Raji (cell line): ENCODE measurements around the gene CCSER2.

Source experiments
- POLR2A ChIP-seq: IDR thresholded peaks from 2 replicates; pipeline ENCODE4 v1.6.1; 2011; ENCODE audit warnings: low read depth, low read length, control low read depth; ENCODE audit not compliant: insufficient read depth

Gene CCSER2

DNA sequence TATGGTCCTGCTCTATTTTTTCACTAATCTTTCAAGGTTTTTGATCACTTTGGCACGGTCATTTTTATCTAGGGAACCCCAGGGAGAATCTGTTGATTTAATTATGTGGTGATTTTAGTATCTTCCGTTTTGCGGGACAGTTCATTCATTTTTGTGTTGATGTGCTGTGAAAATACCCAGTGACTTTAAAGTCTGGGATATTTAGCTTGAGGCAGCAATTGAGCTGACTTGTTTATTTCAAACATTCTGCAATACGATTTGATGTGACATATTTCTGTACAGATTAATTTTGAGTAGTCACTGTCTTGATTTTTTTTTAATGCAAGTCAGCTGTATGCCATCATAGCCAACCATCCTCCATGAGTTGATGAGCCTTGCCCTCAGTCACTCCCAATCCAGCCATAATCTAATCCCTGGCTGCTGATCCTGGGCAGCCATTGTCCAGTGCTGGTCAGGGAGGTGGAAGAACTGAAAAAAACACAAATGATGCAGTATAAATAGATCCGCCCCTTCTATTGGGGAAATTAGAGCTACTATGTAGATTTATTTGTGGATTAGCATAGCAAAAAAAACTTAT is 183.4 kb downstream of the CCSER2 start:
- TF ChIP-seq POLR2A, result no peak

DNA sequence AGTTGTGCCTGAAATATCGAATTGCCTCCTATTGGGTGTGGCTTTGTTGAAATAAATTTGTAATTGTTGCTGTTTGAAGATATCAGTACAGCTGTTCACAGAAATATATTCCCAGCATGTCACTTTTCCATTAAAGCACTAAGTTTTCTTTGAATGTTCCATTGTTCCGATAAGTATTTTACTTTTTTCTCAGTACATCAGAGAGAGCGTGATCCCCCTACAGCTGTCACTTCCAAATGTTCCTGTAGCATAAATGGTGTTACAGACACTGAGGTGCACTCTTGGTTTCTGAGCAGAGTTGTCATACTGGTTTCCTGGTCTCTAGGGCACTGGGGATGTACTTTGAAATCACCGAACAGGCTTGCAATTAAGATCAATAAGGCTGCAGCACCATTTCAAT is 189.2 kb downstream of the CCSER2 start:
- TF ChIP-seq POLR2A, result no peak

DNA sequence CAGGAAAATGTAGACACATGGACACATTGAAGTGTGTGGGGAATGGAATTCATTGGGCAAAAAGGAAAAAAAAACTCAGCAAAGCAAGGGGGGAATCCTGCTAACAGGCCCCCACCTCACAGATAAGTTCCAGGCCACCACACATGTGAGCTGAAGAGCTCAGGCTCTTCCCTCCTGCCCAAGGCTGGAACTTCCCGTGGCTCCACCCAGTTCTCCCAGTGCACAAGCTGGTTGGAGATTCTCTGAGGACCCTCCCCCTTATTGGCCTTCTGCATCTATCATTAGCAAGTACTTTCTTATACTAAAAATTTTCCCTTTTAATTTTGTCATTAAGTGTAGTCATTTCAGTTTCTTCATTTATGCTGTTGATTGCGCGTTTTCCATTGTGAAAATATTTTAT is 190.8 kb downstream of the CCSER2 start:
- TF ChIP-seq POLR2A, result no peak

DNA sequence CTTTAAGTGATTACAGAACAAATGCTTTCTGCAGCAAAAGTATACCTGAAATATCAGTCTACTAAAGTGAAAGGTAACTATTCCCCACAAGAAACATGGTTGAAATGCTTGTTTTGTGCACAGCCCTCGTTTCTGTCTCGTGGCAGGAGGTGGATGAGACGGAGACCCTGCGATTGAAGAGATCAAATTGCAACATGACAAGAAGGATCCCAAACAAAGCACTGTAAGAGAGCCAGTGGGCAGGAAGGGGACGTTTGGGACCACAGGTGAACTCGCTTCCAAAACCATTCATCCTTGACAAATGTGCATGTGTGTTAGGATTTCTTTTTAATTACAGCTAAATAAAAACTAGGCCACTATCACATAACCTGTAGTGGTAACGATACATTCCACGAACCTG is 192.6 kb downstream of the CCSER2 start:
- no peak for TF ChIP-seq POLR2A

DNA sequence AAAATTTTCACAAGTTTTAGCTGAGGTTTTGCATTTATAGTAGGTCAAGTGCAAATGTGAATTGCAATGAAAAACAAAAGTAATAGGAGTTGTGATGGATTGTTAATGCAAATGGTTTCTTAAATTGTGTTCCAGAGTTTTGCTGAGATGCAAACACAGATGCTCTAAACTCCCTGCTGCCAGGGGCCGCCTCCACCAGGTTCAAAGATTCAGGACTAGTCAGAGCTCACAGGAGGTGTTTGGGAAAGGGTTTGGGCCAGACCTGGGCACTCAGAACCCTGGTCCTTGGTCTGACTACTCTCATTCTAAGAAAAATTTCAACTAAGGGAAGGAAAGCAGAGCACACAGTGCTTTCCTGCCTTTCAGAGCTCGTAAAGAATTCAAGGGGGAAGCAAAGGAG is 193.1 kb downstream of the CCSER2 start:
- no peak for TF ChIP-seq POLR2A

DNA sequence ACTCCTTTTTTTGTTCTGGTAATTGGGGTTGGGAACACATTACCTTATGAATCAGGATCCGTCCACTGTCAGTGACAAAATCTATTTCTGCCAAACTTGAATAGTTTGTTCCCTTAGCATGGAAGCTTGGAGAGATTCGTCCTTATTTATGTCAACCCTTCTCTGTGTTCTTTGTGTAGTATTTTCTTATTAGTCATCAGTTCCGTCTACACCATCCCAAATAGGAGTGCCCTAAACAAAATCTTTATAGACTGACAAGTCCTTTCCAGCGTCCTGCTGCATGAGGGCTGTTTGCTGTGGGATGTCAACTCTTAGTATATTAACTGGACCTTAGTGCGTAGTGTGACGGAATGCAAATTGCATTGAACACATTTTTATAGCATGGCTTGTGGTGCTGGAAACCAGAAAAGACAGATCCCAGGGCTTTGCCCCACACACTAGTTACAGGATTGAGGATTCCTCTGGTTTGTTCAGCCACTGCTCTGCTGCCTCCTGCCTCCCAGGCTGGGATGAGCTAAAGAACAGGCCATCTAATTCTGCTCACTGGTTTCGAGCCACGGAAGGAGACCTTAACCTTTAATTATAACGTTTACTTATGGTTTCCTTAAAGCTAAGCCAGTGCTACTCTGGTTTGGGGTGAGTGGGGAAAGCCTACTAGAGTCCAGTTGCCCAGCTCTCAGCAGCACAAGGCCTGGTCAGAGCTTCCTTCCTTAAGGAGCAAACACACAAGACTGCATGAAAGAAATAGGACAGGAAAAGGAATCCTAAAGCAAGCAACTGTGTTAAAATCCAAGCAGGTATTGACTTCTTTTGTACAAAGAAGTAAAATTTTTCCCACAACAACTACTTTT is 194.4 kb downstream of the CCSER2 start:
- TF ChIP-seq POLR2A, result no peak

DNA sequence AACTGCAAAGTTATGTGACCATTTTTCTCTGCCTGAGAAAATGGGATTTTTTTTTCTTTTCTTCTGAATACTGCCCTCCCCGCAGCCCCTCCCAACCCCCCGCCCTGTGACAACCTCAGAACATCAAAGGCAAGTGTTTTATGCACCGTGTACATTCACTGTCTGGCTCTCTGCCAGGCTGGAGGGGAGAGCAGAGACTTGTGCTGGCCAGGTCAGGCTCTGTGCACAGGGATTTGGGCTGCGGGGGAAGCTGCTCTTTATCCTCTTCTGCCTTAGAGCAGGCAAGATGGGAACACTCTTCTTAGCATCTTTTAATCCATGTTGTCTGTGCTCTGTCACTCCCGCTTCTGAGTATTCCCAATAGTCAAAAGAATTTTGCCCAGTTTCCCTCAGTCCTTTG is 195.1 kb downstream of the CCSER2 start:
- TF ChIP-seq POLR2A, result no peak

DNA sequence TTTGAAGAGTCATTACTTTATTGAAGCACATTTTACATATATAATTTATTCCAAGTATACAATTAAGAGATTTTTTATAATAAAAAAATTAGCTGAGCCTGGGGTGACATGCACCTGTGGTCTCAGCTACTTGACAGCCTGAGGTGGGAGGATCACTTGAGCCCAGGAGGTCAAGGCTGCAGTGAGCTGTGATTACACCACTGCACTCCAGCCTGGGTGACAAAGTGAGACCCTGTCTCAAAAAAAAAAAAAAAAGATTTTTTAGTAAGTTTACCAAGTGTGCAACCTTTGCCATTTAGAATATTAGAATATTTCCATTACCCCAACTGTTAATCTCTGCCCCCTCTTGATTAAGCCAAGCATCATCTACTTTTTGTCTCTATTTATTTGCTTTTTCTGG is 196.0 kb downstream of the CCSER2 start:
- no peak for TF ChIP-seq POLR2A

DNA sequence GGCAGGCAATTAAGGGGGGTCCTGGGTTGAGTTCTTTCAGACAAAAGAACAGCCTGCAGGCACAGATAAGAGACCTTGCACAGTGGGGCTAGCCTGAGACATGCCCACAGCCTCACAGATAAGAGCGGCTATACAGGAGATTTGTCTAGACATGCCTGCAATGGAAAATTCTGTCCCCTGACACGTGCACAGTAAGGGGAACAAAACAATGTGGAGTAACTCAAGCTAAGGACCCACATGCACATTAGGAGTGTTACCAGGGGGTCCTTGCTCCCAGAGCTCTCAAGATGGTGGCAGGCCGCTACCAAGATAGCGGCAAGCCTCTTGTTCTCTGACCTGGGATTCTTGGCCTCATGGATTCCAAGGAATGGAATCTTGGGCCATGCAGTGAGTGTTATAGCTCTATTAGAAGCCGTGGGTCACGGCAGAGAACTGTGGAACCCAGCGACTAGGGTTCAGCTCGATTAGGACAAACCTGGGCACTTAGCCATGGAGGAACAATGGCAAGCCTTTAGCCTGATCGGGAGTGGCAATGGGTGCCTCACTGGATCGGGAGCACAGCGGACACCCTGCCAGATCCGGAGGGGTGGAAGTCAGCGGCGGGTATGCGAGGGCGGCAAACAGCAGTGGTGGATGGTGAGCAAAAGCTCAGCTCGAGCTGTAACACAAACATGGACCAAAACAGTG is 196.9 kb downstream of the CCSER2 start:
- TF ChIP-seq POLR2A, result no peak

DNA sequence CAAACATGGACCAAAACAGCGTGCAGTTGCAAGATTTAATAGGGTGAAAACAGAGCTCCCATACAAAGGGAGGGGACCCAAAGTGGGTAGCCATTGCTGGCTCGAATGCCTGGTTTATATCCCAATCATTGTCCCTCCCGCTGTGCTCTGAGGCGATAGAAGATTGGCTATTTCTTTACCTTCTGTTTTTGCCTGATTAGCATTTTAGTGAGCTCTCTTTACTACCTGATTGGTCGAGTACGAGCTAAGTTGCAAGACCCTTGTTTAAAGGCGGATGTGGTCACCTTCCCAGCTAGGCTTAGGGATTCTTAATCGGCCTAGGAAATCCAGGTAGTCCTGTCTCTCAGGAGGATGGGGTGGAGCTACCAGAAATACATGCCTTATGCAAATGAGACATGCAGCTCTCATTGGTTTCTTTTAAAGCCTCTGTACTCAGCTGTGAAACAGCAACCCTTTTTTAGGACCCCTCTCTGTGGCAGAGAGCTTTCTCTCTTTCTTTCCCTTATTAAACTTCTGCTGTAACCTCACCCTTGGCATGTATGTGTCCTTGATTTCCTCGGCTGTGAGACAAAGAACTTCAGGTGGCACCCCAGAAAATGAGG is 202.4 kb downstream of the CCSER2 start:
- no peak for TF ChIP-seq POLR2A

DNA sequence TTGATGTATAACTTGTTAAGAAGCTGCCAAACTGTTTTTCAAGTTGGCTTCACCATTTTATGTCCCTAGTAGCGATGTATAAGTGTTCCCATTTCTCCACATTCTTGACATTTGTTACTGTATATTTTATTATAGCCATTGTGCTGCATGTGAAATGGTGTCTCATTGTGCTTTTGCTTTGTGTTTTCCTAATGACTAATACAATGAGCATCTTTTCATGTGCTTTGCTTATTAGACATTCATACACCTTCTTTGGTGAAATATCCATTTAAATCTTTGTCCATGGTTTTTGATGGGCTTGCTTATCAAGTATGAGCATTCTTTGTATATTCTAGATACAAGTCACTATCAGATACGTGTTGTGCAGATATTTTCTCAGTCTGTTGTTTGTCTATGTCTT is 203.0 kb downstream of the CCSER2 start:
- no peak for TF ChIP-seq POLR2A

DNA sequence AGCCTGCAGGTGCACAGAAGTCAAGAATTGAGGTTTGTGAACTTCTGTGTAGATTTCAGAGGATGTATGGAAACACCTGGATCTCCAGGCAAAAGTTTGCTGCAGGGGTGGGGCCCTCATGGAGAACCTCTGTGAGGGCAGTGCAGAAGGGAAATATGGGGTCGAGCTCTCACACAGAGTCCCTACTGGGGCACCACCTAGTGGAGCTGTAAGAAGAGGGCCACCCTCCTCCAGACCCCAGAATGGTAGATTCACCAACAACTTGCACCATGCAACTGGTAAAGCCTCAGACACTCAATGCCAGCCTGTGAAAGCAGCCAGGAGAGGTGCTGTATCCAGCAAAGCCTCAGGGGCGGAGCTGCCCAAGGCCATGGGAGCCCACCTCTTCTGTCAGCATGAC is 205.8 kb downstream of the CCSER2 start:
- no peak for TF ChIP-seq POLR2A

DNA sequence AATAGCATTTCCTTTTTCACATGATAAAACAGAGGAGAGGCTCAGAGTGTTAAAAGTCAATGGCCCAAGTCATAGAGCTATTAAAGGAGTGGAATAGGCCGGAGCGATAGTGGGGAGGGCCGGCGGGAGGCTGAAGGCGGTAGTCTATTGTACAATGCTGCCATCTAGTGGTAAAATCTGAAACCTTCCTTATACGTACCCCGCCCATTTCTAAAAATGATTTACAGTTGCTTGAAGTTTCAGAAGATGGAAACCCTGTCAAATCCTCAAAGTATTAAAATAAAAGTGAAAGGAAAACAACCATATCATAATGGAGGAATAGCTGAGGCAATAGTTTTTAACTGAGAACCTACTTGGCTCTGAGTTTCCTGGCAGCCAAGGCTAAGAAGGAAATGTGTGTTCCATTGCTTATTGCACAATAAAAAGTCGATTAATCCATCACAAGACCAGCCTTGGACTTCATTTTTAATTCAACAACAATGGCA is 209.1 kb downstream of the CCSER2 start:
- TF ChIP-seq POLR2A, result no peak

DNA sequence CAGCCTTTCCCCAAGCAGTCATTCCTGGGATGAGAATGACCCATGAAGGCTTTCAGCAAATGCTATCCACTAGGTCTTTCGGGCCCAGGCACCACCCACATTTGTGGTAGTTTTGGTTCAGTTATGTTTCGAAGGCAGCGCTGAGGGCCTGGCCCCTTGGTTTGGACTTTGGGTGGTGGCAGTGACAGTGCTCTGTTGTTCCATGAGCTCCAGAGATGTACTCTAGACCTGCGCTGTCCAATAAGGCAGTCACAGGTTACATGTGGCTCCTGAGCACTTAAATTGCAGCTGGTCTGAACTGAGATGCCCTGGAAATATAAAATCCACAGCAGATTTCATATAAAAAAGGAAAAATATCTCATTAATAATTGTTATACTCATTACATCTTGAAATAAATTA is 209.6 kb downstream of the CCSER2 start:
- TF ChIP-seq POLR2A, result no peak

DNA sequence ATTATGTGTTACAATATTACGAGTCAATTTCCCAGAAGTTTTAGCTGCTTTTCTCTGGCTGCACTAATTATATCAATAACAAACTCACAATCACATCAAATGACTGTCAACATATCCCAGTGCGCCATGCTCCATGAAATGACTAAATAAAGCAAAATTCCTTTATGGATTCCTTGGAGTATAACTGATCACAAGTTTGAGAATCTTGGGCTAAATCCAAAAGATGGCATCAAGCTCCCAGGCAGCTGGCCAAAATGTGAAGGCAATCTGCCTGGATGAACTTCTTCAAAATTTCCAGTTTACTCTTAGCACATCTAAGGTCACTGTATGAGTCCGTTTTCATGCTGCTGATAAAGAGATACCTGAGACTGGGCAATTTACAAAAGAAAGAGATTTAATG is 210.8 kb downstream of the CCSER2 start:
- TF ChIP-seq POLR2A, result no peak

DNA sequence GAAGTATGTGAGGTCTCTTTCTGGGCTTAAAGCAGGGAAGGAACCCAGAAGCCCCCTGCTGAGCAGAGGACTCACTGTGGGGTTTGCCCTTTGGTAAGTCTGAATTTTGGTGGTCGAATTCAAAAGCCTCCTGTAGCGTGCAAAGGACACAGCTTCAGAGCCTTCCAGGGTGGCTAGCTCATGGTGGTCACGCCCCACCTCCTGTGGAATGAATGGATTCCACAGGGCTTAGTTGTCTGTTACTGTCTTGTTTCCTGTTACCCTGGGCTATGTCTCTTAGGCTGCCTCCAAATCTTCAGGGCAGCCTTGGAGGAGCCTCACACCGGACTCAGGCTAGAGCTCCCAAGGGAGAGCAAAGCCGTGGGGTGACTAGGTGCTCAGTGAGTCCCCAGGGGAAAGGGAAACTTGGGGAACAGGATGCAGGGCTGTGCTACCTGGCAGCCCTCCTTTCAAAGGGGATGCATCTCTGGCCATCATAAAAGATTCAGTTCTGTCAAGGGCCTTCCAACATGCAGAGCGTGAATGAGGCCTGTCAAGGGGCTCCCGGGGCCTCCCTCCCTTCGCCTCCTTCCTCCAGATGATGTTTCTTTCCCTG is 211.7 kb downstream of the CCSER2 start:
- no peak for TF ChIP-seq POLR2A
